GM21619 (cell line): ENCODE measurements around the gene EMILIN3.

ENCODE experiments used
- ATAC-seq: cut with Tn5 transposase; IDR thresholded peaks from one replicate; pipeline ENCODE4 v1.9.1; 2021; ENCODE audit not compliant: unreplicated experiment

The EMILIN3 gene

GRCh38 chr20:41365777-41366545 is 657 bp downstream of the EMILIN3 start:
- no peak for ATAC-seq

GRCh38 chr20:41364967-41365765 is 1.5 kb downstream of the EMILIN3 start:
- no peak for ATAC-seq

GRCh38 chr20:41364236-41364855 is 2.3 kb downstream of the EMILIN3 start:
- ATAC-seq: no peak

- ATAC-seq: no peak
Measured at GRCh38 chr20:41363601-41364000, 3.0 kb downstream of the EMILIN3 start.

- ATAC-seq: no peak
Measured at GRCh38 chr20:41362748-41363140, 3.9 kb downstream of the EMILIN3 start.

GRCh38 chr20:41361757-41362747 is 4.6 kb downstream of the EMILIN3 start:
- no peak for ATAC-seq

GRCh38 chr20:41360831-41361756 is 5.5 kb downstream of the EMILIN3 start:
- no peak for ATAC-seq

GRCh38 chr20:41359541-41360011 is 7.0 kb downstream of the EMILIN3 start:
- no peak for ATAC-seq

GRCh38 chr20:41358717-41359116 is 7.9 kb downstream of the EMILIN3 start:
- no peak for ATAC-seq

GRCh38 chr20:41358230-41358629 is 8.4 kb downstream of the EMILIN3 start:
- no peak for ATAC-seq

GRCh38 chr20:41357424-41358163 is 9.0 kb downstream of the EMILIN3 start:
- ATAC-seq: no peak

GRCh38 chr20:41356951-41357350 is 9.7 kb downstream of the EMILIN3 start:
- ATAC-seq: no peak

- ATAC-seq: no peak
Measured at GRCh38 chr20:41355598-41356203, 10.9 kb downstream of the EMILIN3 start.

- no peak for ATAC-seq
Measured at GRCh38 chr20:41355192-41355591, 11.4 kb downstream of the EMILIN3 start.

GRCh38 chr20:41353530-41353929 is 13.1 kb downstream of the EMILIN3 start:
- no peak for ATAC-seq

GRCh38 chr20:41352666-41353065 is 14.0 kb downstream of the EMILIN3 start:
- no peak for ATAC-seq

GRCh38 chr20:41352106-41352505 is 14.5 kb downstream of the EMILIN3 start:
- ATAC-seq: no peak

GRCh38 chr20:41350408-41350962 is 16.1 kb downstream of the EMILIN3 start:
- ATAC-seq: no peak
